GM18499 (cell line): ENCODE data around the gene XRCC4.

Experiments used
- ATAC-seq: cut with Tn5 transposase; IDR thresholded peaks from one replicate; pipeline ENCODE4 v1.9.1; 2021; ENCODE audit warnings: moderate number of reproducible peaks; ENCODE audit not compliant: insufficient read depth, unreplicated experiment

XRCC4 gene

DNA sequence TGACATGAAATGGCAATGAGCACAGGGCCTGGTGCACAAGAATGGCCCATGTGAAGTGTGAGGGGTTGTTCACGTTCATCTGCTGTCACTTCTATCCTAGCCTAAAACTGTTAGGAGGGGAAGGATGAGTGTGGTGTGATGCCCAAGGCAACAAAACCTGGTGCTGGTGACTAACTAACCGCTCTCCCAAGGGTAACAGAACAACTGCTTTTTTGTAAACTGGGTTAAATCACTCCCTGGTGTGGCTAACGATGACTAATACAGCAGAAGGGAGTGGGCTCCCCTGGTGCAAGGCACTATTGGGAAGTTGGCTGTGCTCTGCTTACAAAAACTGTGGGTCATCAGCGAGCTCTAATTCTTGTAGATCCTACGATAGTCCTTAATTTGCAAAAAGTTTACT, 291.0 kb downstream of the XRCC4 start:
- ATAC-seq: peak; percentile 27

DNA sequence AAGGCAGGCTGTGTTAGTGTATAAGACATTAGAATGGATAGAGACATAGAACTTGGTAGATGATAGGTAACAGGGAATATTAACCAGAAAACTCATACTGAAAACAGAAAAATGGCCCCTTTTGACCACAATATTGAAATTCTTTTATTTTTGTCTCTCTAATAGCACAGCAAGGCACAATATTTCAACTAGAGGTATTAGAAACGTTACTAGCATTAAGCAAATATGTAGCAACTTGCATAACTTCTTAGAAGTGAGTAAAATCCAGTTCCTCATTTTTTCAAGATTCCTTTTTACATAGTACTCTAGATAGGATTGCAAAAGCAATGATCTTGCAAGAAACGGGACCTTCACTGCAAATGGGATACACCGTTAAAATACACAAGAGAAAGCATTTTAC, 291.5 kb downstream of the XRCC4 start:
- peak; percentile 40 for ATAC-seq

DNA sequence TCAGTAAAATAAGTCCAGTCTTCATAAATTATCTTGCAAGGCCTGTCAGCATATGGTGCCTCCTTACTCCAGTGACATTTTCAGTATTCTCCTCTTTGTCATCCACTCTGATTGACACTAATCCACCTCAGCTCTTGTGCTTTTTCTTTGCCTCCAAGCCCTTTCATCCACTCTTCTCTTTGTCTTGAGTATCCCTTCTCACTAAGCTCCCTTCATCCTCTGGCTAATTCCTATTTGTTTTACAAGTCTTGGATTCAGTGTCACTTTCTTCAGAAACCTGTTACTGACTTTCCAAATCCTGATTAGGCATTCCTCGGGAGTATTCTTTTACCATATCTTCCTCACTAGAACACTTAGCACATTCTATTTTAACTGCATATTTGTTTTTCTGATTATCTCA, 293.6 kb downstream of the XRCC4 start:
- no peak for ATAC-seq

DNA sequence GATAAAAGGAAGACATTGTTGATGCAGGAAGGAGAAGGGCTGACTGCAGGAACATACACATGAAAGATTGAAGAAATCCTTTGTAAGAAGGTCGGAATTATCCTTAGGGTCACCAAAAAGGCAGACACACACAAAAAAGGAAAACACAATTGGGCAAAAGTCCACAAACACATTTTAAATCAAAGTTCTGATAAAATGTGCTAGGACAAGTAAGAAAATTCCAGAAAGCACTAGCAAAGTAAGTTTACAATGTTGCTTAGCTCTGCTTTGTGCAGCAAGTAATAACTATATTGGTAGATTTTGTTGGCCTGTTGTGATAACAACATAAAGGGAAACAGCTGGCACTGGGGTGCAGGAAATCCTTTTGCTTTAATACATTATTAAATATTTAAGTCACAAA, 294.4 kb downstream of the XRCC4 start:
- ATAC-seq: no peak

DNA sequence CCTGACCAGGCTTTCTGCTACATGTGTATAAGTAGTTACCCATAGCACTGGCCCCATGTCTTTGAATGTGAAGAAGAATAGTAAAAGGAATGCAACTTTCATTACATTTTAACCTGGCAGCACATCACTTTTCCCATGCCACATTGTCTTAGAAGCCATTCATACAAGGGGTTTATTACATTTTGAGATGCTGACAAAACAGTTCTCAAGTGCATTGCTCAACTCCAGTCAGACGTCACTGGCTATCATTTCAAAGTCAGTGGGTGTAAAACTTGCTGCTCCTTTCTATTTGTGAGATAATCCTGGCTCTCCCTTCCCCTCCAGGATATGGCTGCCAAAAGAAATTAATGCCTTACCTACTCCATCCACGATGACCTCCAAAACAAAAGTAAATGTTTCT, 297.2 kb downstream of the XRCC4 start:
- no peak for ATAC-seq

DNA sequence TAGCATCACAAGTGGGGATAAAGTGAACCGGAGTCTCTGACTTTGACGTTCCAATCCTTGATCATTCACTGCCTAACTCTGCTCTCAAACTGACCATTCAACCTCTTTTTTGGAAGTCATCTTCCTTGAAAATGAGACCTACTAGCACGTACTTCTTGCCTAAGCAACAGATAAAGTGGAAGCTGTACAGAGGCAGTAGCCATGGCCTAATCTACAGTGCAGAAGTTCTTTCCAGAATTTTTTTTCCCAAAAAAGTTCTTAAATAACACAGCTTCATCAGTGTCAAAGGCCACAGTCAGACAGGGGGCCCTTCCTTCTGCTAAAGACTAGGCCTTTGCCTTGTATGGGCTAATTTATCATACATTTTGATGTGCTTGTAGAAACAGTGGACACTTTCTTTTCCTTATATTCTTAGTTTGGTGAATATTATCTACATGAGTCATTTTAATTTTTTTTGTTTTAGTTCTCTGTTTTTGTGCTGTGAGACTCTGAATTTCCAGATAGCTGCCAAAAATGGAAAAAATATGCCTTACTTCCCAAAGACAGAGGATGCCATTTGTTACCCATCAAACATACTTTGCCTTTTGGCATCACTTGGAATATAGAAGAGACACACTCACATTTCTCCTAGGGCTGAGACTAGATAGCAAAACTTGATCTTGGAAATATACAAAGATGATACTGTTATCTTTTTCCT, 297.9 kb downstream of the XRCC4 start:
- no peak for ATAC-seq

DNA sequence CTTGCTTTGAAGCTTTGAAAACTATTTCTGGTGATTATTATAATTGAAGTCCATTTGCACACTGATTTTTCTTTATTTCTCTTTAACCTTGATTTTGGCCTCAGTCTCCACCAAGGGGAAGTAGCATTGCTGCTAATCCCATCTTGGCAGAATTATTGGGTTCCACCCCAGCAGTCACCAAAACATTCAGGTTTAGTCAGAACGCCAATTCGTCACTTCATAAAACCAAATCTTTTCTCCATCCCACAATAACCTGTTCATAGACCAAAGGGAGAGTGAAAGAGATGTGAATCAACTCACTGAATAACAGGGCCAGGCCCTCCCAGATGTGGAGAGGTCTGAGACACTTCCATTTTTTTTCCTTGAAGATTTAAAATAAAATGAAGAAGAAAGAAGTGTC, 299.1 kb downstream of the XRCC4 start:
- ATAC-seq: no peak

DNA sequence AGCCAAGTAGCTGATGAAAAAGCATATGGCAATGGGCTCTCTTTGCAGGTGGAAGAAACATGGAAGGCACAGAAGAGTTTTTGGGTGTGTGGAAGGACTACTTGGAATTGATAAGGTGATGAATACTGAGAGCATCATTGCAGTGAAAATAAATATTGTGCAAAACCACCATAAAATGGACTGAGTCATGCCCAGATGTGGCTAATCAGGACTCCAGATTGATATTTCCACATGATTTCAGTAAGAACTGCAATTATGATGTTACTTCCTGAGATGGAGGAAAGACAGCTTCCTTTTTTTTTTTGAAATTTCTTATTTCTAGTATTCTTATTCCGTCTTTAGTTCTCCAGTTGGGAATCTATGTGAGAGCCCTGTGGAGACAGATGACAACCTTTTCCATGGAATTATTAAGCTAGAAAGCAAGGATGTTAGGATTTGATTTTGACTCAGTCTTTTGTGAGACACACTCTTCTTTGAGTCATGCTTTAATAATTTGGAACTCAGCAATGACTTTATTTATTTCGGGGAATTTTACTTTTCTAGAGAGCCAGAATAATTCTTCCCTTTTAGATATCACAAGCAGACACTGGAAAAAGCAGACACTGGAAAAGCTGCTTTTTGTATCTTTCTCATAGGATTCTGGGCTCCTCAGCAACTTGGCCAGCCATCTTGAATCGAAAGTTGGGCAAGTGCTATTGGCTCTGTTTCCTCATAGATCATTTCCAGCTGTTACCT, 300.0 kb downstream of the XRCC4 start:
- no peak for ATAC-seq

DNA sequence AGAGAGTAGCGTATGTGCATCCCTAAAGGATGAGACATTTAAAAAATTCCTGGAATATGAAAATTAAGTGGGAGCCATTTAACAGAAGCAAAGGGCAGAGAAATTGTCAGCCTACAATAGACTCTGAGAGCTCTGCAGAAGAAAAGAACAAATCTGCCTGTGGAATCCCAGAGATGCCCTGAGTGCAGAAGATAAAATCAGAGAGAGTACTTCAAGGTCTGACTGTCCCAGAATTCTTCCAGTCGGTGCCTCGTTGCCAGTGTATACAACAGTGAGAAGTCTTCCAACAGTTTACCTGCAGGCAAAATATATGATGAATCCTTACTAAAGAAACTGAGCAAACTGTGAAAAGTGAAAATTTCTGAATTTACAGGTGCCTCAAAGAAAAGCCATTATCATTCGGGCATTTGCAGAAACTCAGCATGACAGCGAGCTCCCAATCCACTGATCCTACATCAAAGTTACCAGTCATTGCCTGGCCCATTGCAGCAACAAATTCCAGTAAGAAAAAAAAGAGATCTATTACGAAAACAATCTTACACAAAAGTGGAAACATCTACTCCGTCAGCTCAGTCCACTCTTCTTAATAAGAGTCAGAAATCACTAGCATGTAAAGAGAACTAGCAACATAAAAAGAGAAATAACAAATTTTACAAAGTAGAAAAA, 301.4 kb downstream of the XRCC4 start:
- ATAC-seq: no peak

DNA sequence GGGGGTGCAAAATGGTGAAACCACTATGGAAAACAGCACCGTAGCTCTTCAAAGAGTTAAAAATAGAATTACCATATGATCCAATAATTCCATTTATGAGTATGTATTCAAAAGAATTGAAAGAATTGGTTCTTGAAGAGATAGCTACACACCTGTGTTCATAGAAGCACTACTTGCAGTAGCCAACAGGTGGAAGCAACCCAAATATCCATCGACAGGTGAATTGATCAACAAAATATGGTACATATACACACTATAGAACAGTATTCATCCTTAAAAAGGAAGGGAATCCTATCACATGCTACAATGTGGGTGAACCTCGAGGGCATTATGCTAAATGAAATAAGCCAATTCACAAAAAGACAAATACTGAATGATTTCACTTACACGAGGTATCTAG, 308.5 kb downstream of the XRCC4 start:
- no peak for ATAC-seq

DNA sequence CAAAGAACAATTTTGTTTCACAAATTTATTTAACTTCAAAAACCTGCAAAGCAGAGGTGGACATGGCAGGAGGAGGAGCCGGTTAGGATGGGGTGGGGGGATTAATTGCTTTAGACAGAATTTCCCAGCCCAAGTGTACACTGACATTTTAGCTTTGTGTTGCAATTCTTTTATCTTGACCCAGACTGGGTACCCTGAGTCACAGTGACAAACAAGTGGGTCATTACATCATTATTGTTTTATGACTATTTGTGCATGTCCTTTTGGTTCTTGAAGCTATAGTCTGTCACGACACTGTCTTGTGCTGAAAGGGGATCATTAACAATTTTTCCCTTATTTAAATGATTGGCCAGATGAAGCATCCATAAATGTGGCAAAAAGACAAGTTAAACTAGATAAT, 309.7 kb downstream of the XRCC4 start:
- no peak for ATAC-seq

DNA sequence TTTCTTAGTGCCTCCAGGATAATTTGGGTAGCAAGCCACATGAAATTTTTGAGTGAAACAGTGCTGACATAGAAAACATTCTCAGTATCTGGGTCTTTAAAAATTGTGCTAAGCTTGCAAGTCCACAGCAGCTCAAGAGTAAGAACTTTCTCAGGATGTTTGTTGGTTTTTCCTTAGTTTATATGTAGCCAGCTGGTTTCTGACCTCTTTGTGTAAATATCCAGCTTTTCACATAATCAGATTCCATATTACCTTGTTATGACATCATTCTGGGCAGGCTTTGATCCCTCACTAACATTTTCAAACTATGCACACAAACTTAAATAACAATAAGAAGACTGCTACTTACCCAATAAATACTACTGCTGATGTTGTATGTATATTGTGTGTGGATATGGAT, 311.3 kb downstream of the XRCC4 start:
- ATAC-seq: no peak

DNA sequence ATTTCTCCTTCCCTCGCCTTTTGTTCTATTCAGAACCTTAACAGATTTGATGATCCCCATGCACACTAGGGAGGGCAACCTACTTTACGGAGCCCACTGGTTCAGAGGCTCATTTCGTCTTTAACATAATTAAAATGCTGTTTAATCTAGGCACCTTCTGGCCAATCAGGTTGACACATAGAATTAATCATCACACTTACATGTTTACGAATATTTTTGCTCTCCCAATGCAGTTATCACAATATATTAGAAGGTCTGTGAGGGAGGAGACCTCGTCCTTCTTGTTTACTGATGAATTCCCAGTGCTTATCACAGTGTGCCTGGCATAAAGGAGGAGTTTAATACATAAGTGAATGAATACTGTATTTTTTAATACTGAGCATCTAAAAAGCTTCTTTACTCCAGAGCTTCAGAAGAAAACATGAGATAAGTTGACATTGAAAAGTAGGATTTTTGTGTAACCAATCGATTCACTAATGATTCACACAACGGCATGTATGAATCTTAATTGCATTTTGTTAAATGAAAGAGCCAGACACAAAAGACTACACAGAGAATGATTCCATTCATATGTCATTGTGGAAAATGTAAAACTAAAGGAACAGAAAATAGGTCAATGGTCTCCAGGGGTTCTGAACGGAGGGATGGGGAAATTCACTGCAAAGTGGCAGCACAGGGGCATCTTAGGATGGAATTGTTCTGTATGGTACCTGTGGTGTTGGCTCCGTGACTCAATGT, 315.6 kb downstream of the XRCC4 start:
- ATAC-seq: no peak

DNA sequence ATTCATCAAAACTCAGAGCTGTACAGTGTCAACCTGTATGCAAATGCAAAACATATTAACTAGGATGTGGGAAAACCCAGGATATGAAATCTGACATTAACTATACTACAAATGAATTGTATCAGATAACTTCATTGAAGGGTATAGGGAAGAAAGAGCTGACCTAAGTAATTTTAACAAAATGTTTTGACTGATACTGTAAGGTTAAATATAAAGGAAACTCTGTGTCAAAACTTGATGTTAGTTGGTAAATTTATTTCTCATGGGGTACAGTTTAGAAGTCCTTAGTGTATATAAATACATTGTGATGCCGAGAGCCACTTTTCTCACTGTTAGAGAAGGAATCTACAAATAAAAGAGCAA, 316.1 kb downstream of the XRCC4 start:
- no peak for ATAC-seq

DNA sequence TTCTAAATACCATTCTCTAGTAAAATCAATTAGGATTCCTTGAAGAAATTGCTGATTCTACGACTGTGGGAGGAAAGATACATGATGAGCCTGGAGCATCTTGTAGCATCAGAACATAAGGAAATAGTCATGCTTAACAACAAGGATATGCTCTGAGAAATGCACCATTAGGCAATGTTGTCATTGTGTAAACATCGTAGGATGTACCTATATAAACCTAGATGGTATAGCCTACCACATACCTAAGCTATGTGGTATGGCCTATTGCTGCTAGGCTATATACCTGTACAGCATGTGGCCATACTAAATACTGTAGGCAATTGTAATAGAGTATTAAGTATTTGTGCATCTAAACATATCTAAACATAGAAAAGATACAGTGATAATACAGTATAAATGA, 316.8 kb downstream of the XRCC4 start:
- ATAC-seq: no peak

DNA sequence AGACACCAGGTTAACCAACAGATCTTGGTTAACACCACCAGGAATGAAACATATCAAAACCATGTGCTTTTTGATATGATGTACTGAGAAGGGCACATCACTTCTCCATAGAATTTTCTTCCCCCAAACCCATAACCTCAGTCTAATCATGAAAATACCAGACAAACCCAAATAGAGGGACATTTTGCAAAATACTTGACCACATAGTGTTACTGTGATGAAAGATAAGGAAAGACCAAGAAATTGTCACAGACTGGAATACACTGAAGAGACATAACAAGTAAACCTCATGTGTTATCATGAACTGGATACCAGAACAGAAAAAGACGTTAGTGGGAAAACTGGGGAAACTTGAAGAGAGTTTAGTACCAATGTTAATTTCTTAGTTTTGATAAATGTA, 319.3 kb downstream of the XRCC4 start:
- no peak for ATAC-seq

DNA sequence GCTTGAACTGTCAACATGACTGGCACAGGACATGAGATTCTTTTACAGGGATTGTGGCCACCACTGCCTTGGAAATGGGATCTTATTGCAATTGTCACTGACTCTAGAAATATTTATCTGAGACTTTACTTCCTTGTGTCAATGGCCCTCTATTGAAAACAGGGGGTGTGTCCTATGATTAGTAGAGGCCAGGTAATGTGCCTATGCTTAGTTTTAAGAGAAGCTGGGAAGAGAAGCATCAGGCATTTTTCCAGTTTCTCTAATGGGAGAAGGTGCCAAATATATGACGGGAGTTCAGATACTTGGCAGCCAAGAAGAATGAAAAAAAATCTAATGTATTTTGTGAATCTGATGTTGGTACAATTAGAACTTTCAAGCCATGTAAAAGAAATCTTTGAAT, 320.3 kb downstream of the XRCC4 start:
- no peak for ATAC-seq

DNA sequence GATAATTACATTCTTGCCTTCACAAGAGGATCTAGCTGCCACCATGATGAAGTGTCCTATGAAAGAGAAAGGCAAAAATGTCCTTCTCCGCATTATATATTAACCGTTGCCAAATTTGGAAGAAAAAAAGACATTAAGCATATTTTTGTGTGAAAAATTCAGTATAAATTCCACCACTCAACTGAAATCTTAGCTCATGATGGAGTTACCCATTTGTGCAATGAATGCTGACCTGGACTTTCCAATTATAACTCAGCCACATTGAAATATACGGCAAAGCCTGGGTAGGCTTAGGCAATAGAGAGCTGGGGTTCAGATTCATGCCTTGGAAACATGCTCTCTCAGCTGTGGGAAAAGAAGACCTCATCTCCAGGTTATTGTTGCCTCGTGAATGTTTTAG, 322.9 kb downstream of the XRCC4 start:
- ATAC-seq: no peak

DNA sequence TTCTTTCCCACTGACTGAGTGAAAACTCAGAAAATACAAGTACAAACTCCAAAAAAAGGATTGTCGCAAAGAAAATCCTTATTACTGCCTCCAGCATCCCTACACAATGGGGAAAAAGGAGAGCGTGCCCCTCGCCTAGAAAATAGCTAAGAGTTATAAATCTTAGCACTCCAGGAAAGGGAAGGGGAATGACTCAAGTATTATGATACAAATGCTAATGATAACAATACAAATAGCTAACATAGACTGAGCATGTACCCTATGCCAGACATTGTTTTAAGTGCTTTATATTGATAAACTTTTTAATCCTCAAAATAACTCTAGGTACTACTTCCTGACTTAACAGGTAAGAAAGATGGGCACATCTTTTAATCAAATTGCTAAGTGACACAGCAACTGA, 323.4 kb downstream of the XRCC4 start:
- no peak for ATAC-seq

DNA sequence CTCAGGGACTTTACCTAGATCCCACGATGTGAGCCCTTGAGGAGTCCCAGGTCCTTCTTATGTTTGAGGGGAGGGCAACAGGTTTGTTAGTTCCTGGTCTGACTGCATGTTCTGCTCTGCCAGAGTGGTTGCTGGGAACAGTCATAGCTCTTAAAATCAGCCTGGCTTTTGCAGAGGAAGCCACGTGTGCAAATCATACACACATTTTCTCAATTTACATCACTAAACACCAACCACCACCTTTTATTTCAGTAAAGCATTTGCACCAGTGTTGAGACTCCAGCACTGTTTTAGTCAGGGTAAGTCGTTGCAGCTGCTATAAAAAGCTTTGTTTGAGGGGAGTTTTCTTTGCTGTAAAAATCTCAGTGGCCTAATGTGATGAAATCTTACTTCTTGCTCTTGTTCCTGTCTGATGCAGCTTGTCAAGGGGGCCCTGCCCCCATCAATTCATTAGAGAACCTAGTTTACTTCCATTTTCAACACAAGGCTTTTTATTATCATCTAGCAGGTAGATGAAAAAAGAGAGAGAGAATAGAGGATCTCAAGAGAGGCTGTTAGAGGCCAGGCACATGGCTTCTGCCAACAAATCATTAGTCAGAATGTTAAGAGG, 323.9 kb downstream of the XRCC4 start:
- ATAC-seq: peak; percentile 60

DNA sequence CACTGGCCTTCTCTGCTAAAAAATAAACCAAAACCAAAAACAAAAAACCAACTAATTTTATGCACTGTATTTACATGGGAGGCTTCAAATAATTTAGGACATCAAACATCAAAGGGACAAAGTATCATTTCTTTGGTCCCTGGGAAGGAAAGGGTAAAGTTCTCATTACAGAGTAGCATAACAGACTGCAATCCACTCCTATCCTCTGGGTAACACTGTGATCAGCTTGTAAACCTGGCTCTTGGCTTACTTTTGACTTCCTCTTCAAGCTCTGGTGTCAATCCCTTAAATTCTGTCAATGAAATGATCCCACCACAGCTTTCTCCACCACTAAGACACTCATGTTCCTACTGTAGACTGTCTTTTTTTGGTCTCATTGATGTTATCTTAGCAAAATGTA, 324.4 kb downstream of the XRCC4 start:
- ATAC-seq: no peak
